Measurements from ENCODE around the gene UBASH3B. TPM values are rescaled to one million over a fixed set of nuclear protein-coding genes. Genes with fewer than 3 reads are reported as not detected.

Gene UBASH3B
- 12.8 and 22.9 TPM in 2 replicates for total RNA-seq

GRCh38 chr11:122655527-122656072 is at the start of gene UBASH3B:
TSS of gene UBASH3B (plus strand) at chr11:122655722. CDS start at chr11:122656050, 328 bp downstream.

Other genes starting within 250 kb of the UBASH3B start
- not detected in 2 replicates for gene CRTAM, start 182.8 kb downstream of the UBASH3B start, total RNA-seq
- 0.40 and 1.6 TPM in 2 replicates for gene JHY, start 227.0 kb downstream of the UBASH3B start, total RNA-seq